Eye (tissue), 1 donor: ENCODE data around the gene JCHAIN.
A peak's percentile ranks its signal among the peaks of the same experiment; 100 is the strongest.
"Not testable (repeated sequence)": the region's sequence is repeated elsewhere in the genome, so short reads cannot be mapped to it uniquely, and the experiment has no call there.

Experiments
- DNase-seq: peaks from one replicate; pipeline ENCODE4 v3.0.0-alpha.2; 2015

Gene JCHAIN

DNA sequence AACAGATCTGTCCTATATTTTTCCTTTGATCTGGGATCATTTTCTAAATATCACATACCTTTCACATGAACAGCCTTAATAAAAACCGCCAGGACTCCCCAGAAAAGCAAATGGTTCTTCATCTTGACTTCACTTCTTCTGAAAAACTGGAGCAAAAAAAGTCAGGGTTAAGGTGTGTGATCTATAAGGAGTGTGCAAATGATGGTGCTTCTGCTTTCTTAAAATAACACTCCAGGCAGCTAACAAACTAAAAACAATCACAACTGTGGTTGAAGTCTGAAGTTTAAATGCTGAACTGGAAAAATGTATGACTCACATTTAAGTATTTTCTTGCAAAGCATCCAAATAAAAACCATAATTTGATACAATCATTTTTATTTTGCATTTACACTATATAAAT is at the start of gene JCHAIN:
Gene JCHAIN (minus strand): TSS at position 140 of the 400 bp plus-strand sequence. CDS start 18 bp downstream, at position 122.
- peak; percentile 4 for DNase-seq

DNA sequence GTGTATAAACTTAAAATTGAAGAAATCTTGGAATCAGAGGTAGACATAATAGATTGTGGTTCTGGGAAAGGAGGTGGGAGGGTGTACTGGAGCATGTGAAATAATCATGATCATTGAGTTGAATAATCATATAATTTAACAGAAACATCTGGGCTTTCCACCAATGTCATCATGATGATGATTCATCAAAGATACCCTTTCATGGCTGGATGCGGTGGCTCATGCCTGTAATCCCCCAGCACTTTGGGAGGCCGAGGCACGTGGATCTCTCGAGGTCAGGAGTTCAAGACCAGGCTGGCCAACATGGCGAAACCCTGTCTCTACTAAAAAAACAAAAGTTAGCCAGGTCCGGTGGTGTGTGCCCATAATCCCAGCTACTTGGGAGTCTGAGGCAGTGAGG is 48.8 kb upstream of the JCHAIN start:
- DNase-seq, result no peak

DNA sequence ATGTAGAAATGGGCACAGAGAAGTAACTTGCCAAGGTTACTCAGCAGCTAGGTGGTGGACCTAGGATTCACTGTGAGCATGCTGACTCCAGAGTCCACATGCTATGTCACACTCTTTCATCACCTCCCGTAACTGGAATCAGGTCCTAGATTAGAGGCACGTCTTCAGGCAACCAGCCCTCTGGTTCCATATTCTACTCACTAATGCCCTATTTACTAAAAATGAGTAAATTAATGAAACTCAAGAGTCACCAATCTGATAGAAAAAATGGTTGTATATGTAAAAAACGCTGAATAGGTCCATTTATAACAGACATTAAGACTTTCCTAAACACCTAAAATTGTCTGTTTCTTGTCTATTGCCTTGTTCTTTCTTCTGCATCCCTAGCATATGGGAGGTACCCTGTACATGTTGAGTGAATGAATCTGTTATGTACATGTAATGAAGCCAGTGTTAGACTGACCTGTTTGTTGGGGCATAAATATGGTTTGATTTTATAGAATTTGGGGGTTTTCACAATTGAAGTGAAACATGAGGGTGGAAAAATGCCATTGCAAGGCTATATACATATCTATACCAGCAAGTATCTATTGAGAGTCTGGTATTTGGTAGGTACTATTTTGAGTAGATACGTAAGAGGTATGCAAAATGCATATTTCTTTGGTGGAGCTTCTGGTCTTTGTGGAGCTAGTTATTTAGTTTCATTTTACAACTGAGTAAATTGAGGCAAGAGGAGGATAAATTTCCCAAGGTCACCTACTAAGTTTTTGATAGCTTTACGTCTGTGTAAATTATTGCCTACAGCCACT is 48.0 kb upstream of the JCHAIN start:
- DNase-seq, result no peak

DNA sequence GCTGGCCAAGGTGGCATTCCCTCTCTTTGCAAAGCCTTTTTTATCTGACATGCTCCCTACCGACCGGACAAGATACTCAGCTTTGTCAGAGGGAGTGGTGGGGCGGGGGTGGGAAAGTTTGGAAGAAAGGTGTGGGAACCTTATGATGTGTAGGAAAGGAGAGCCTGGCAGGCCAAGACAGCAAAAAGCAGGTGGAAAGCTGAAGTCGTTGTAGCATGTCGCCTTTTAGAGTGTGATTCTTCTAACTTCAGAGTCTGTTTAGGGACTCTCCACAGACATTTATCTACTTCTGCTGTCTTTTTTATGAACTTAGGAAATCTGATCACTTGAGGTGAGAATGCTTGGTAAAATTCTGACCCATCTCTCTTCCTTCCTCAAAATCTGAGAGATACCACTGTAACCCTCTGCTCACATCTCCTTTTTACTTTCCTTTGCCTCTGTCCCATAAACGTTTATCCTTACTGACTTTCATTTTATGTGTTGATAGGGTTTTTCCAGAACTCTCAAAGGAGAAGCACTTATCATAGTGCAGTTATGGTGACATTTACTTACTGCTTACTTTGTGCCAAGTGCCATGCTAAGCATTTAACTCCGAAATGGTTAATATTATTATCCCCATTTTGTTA is 47.3 kb upstream of the JCHAIN start:
- no peak for DNase-seq

DNA sequence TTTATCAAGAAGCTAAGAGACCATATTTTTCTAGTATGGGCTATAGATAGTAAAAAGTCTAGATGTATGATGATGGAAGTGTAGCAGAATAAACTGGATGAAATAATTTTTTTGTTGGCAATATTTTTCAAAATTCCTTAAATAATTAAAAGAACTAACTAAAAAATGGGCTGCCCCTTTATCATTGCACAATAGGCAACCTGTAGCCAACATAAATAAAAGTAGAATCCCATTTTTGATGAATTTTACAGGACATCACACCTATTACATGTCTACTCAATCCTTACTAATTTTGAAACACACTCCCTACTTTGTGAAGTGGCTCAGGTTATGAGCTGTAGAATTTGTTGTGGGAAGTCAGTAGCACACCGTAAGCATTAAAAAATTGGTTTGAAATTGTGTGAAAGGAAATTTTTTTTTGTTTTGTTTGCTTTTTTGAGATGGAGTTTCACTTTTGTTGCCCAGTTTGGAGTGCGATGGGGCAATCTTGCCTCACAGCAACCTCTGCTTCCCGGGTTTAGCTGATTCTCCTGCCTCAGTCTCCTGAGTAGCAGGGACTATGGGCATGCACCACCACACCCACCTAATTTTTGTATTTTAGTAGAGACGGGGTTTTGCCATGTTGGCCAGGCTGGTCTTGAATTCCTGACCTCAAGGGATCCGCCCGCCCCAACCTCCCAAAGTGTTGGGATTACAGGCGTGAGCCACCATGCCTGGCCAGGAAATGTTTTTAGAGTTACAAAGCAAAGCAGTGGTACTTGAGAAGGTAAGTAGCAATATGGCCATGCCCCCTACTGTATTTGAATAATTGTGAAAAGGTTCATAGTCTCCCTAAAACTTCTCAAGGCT is 46.5 kb upstream of the JCHAIN start:
- DNase-seq, result no peak

DNA sequence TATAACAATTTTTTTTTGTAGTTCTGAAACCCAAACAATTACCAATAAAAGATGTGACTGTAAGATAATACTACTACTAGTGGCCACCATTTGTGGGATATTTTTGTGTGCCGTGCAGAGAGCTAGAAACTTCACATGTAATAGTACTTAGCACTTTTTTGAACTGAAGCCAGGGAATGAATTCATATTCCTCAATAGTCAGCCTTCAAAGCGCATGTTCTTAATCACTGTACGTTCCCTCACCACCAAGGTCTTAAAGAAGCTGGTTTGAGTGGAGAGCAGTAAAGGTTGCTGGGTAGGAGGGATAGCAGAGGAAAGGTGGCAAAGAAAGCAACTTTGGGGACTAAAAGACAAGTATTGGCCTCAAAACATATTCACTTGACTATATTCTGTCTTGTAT is 45.8 kb upstream of the JCHAIN start:
- no peak for DNase-seq

DNA sequence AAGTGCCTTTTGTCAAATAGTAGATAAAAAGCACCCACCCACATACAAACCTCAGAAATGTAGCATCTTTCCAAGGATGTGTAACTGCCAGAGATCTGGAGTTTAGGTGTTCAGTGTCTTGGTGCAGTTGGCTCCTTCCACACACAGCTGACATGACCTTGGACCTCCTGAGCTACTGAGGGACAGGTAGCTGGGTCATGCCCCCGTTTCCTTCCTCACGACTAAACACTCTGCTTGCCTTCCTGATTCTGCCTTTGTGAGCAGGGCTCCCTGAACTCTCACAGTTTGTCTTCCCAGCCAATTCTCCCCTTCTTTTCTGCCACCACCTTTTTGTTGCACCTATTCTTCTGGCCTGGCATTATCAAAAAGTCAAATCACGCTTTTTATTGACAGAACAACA is 45.3 kb upstream of the JCHAIN start:
- DNase-seq, result no peak

DNA sequence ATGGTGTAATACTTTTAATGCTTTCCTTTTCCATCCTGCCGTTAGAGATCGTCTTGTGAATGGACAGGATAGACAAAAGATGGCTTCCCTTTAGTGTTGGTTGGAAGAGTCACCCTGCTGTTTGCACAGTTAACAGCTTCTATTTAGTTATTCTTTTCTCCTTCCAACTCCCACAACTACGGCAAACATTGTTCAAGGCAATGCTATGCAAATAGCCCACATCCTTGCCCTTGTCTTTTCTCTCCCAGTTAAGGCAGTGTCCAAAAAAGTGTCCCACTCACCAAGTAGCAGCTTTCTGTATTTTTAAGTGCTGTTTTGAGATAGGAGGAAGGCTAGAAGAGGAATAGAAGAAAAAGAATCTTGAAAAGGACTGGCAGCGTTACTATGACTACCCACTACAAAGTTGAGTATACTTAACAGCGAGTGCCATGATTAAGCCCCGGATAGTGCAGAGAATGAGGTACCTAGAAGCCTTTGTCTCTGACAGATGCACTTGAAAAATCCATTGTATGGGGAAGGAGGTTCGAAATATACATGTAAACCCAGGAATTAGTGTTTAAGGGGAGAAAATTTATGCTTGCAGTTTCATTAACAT is 43.4 kb upstream of the JCHAIN start:
- DNase-seq, result peak; percentile 54

DNA sequence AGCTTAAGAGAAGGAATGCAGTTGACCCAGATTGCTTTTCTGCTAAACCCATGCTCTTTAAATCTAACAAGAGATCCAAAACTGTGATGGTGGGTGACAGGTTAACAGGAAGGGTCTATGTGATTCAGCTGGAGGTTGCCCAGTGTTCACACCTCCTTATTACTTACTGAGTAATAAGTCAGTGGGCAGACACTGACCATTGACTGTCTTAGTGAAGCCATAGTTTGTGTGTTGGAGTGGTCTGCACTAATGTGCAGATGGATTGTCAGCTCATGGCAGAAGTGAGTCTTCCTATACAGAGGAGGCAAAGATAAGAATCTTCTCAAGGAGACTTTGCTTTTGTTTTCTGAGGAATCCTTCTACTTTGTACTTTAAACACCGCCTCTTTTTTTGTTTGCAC is 40.2 kb upstream of the JCHAIN start:
- peak; percentile 52 for DNase-seq

DNA sequence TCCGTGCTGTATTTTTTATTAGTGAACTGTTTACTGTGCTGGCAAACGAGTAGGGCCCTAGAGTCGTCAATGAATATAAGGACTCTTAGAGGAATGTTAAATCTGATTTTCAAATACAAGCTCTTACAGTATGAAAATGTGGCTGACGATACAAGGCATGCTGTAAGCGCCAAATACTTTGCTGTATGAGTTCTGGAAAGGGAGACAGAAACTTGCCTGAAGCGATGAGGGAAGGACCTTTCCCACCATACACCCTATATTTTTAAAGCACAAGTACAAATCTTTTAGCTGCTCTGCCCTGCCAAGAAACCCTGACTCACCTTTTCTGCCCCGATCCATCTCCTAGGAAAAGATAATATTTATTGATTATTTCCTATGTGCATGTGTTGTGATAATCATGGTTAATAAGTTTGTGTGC is 39.7 kb upstream of the JCHAIN start:
- DNase-seq, result no peak

DNA sequence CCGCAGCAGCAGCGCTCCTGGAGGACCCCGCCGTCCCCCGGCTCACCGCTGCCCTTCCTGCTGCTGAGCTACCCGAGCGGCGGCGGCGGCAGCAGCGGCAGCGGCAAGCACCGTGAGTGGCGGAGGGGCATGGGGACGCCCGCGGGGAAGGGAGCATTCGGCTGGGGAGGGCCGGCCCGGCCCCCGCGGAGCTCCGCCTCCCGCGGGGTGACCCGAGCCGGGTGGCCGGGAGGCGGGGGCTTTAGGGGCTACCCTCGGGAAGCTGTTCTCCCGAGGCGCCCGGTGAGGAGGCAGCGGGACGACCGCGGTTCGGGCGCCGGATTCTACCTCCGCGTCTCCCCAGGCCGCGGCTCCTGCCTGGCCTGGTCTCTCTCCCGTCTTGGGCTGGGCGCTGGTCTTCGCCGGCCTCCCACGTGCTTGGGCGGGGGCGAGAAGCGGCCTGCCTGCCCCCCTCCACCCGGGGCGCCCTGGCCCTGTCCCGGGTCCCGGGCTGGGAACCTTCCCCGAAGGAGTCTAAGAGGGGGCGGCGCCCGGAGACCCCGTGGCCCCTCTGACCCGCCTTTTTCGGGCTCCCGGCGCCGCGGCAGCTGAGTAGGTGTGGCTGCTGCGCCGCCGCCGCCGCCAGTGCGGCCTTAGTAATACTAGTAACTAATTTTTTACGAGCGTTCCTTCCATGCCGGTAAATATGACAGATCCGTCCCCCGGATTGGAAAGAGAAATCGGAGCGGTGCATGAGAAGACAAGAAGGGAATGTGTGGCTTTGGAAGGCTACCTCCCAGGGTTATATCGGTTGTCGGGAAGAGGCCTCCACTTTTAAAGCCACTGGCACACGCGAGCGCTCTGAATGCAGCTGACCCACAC is 39.1 kb upstream of the JCHAIN start:
- DNase-seq, result peak; percentile 88

DNA sequence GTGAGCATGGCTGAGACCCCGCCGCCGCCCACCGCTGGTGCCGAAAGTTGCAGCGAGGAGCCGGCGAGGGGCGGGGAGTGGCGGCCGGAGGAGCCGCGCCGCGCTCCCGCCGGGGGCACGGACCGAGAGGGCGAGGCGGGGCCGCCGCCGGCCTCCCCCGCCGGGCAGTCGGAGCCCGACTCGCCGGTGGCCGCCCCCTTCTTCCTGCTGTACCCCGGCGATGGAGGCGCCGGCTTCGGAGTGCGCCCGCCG is 38.5 kb upstream of the JCHAIN start:
- no peak for DNase-seq

DNA sequence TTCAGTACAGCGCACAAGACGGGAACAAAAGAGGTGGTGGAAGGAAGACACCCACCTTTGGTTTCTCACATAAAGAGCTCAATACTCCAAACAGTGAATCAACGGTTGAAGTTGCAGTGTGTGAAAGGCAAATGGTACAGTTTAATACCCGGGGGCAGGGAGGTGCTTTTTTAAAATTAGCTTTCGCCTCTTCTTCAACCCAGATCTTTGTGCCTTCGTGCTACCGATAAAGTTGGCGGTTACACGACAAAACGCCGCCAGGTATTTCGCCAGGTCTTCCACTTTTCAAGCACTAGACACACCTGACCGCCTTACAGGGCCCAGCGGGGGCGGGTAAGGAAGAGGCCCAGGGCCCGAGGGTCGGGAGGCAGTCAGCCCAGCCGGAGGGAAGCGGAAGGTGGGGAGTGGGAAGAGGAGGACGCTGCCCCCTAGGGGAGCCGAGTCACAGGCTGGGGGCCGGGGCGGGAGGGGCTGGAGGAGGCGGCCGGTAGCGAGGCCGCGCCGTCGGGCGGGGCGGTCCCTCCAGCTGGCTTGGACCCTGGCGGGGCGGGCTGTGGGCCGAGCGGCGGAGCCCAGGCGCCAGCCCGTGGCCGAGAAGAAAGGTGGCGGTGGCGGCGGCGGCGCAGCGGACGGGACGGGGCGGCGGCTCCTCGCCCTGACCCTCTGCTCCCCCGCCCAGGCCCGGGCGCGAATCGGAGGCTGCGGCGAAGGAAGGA is 38.1 kb upstream of the JCHAIN start:
- peak; percentile 94 for DNase-seq

DNA sequence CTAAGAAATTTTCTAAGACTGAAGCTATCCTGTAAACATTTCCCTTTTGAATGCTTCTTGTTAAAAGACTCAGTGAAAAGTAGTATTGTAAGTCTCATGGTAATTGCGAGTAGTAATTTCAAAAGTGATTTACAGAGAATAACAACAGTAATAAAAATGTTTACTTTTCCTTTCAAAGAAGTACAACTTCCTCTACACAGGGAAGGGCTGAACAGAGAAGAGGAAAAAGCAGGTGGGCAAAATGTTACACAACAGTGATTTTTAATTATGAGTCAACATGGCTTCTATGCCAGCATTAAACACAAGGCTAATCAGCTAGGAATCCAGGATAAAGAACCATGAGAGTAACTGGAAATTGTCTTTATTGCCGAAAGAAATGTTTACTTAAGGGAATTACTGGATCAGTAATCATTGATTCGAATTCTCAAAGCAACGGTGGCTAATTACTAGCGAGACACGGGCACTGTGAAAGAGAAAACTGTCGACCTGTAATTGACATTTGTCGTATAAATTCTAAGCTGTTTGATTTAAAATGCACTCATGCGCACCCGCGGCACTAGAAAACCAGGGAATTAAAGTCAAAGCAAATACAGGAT is 37.4 kb upstream of the JCHAIN start:
- DNase-seq, result no peak

DNA sequence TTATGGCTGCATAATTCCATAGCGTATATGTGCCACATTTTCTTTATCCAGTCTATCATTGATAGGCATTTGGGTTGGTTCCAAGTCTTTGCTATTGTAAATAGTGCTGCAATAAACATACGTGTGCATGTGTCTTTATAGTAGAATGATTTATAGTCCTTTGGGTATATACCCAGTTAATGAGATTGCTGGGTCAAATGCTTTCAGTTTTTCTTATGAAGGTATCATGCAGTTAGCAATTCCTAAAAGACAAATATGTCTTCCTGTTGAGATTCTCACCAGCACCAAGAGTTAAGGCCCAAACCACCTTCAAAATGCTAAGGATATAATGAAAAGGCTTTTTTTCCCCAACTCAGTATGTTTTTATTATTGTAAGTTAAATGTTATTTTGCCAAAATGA is 36.3 kb upstream of the JCHAIN start:
- not testable (repeated sequence) for DNase-seq

DNA sequence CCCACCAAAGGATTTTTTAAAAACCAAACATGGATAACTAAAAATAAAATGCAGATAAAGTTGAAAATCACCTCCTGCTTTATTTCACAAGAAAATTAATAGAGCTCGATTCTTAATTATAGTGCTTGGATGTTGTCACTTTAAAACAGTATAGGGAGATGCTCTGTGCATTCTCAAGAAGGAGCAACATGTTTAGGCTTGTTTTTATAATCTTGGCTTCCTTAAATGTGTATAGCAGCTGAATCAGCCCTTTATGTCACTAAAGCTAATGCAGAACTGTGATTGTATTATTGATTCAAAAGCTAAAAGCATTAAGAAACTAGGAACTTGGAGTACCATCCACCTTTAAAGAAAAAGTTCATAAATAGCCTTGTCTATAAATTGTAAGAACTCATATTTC is 35.0 kb upstream of the JCHAIN start:
- DNase-seq, result no peak

DNA sequence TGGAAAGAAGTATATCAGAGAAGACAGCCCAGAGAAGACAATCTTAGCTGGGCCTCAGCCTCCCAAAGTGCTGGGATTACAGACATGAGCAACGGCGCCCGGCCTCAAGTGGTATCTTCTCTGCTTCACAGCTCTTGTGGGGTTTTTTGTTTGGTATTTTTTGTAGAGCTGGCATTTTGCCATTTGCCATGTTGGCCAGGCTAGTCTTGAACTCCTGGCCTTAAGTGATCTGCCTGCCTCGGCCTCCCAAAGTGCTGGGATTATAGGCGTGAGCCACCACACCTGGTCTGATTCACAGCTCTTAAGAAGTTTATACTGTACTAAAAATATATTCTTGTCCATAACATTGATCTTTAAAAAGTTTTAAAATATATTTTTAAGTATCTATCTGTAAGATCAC is 34.4 kb upstream of the JCHAIN start:
- DNase-seq, result no peak

DNA sequence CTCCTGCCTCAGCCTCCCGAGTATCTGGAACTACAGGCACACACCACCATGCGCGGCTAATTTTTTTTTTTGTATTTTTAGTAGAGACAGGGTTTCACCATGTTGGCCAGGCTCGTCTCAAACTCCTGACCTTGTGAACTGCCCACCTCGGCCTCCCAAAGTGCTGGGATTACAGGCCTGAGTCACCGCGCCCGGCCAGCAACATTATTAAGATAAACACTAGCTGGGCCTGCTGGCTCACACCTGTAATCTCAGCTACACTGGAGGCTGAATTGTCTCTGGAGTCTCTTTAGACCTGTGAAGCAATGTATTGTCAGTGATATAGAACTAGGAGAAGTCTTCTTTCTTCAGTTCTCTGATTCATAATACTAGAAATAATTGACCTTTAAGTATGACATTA is 32.1 kb upstream of the JCHAIN start:
- not testable (repeated sequence) for DNase-seq

DNA sequence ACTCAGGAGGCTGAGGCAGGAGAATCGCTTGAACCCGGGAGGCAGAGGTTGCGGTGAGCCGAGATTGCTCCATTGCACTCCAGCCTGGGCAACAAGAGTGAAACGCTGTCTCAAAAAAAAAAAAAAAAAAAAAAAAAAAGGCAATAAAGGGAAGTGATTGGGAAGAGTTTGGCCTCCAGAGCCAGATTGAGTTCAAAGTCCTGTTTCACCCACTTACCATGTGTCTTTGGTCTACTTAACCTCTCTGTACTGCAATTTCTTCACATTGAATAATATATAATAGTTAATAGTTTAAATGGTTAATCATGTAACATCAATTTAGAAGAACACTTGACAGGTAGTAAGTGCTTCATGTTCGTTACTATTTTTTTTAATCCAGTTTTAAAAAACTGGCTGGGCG is 28.3 kb upstream of the JCHAIN start:
- DNase-seq, result not testable (repeated sequence)

DNA sequence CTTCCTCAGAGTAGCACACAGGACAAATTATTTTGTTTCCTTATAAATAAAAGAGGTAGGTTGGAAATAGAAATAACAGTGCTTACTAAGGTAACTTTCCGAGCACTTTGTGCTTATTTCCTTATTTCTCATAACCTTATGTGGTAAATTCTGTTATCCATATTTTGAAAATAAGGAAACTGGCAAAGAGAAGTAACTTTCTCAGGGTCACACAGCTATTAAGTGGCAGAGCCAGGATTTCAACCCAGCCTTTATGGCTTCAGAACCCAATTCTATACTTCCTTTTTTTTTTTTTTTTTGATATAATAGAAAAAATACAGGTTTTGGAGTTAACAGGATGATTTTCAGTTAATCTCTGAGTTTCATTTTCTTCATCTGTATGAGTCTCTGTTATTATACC is 25.4 kb upstream of the JCHAIN start:
- DNase-seq, result no peak

DNA sequence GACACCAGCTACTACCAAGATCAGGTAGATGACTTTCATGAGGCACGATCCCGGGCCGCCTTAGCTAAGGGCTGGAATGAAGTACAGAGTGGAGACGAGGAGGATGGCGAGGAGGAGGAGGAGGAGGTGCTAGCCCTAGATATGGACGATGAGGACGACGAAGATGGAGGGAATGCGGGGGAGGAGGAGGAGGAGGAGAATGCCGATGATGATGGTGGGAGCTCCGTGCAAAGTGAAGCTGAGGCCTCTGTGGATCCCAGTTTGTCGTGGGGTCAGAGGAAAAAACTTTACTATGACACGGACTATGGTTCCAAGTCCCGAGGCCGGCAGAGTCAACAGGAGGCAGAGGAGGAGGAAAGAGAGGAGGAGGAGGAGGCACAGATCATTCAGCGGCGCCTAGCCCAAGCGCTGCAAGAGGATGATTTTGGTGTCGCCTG is 22.5 kb upstream of the JCHAIN start:
- DNase-seq, result no peak
